H1 (cell line): ENCODE data around the gene BPGM. TPM values are rescaled to one million over a fixed set of nuclear protein-coding genes. Genes with fewer than 3 reads are reported as not detected.

ENCODE experiments used
- CTCF ChIA-PET: fragments of 300-600 bp; sonication (Branson Sonifier 250); formaldehyde crosslinking; loops from one replicate; lab custom pipeline; 2021; ENCODE audit not compliant: partially characterized antibody; lab: Charles Lee
- POLR2A ChIA-PET: fragments of 300-600 bp; sonication (Branson Sonifier 250); formaldehyde crosslinking; loops from one replicate; lab custom pipeline; 2021; ENCODE audit warnings: inconsistent platforms; ENCODE audit not compliant: partially characterized antibody; lab: Charles Lee
- DNase-seq, 2 experiments: peaks; one replicate each; pipeline versions ENCODE4 v3.0.0 to v3.0.0-alpha.2; 2010 to 2022; ENCODE audit warnings: low spot score in 2 of 2, low read depth in 1 of 2, mixed read lengths in 1 of 2
- FAIRE-seq: peaks from 2 replicates; lab custom pipeline; 2011; peaks lifted over from hg19 to GRCh38; lab: Jason Lieb, UNC
- H2AFZ ChIP-seq: 2 replicates; pipeline ENCODE4 v1.8.1; 2012; ENCODE audit warnings: low read length, inconsistent platforms
- H2AK5ac ChIP-seq: 2 replicates; pipeline ENCODE4 v1.6.1; 2013; ENCODE audit warnings: low read depth, low read length
- H2BK120ac ChIP-seq: replicated peaks from 2 replicates; pipeline ENCODE3; 2013; ENCODE audit warnings: low read depth, low read length, inconsistent platforms
- H2BK12ac ChIP-seq: 2 replicates; pipeline ENCODE4 v1.6.1; 2013; ENCODE audit warnings: low read depth, low read length
- H2BK15ac ChIP-seq: 2 replicates; pipeline ENCODE4 v1.6.1; 2013; ENCODE audit warnings: low read length
- H2BK20ac ChIP-seq: 2 replicates; pipeline ENCODE4 v1.6.1; 2013; ENCODE audit warnings: low read length
- H2BK5ac ChIP-seq: 2 replicates; pipeline ENCODE4 v1.6.1; 2013; ENCODE audit warnings: low read depth, low read length
- H3K14ac ChIP-seq: 2 replicates; pipeline ENCODE4 v1.6.1; 2013; ENCODE audit warnings: inconsistent platforms; ENCODE audit not compliant: insufficient read length
- H3K18ac ChIP-seq: 2 replicates; pipeline ENCODE4 v1.6.1; 2013; ENCODE audit warnings: low read length; ENCODE audit errors: extremely low read depth
- H3K23ac ChIP-seq: 2 replicates; pipeline ENCODE4 v1.6.1; 2013; ENCODE audit warnings: inconsistent platforms; ENCODE audit not compliant: insufficient read length
- H3K23me2 ChIP-seq: 2 replicates; pipeline ENCODE4 v1.6.1; 2013; ENCODE audit warnings: low read depth, low read length
- H3K27ac ChIP-seq: 2 replicates; pipeline ENCODE4 v1.6.1; 2011; ENCODE audit warnings: low read depth, low read length, inconsistent platforms
- H3K27me3 ChIP-seq, 4 experiments: replicated peaks in 1 of 4; 1 replicate in 1 of 4; 2 replicates in 3 of 4; pipeline versions ENCODE4 v1.6.1 to v1.8.1; 2011 to 2013; ENCODE audit warnings: low read length in 3 of 4, mild to moderate bottlenecking in 3 of 4, inconsistent platforms in 2 of 4, mixed read lengths in 2 of 4, moderate library complexity in 1 of 4; ENCODE audit not compliant: control insufficient read depth in 3 of 4, insufficient read depth in 3 of 4; ENCODE audit errors: extremely low read depth in 1 of 4
- H3K36me3 ChIP-seq, 4 experiments: 2 replicates each; pipeline versions ENCODE4 v1.6.1 to v1.8.1; 2011 to 2013; ENCODE audit warnings: mild to moderate bottlenecking in 4 of 4, low read length in 3 of 4, moderate library complexity in 2 of 4, control low read depth in 1 of 4, inconsistent platforms in 1 of 4; ENCODE audit not compliant: insufficient read depth in 4 of 4, control insufficient read depth in 2 of 4
- H3K4ac ChIP-seq: replicated peaks from 2 replicates; pipeline ENCODE3; 2013; ENCODE audit warnings: low read length, low read depth, mixed read lengths, inconsistent platforms; ENCODE audit not compliant: insufficient read length
- H3K4me1 ChIP-seq, 4 experiments: replicated peaks in 1 of 4; 1 replicate in 1 of 4; 2 replicates in 3 of 4; pipeline versions ENCODE4 v1.6.1 to v1.8.1; 2011 to 2013; ENCODE audit warnings: low read length in 3 of 4, inconsistent platforms in 2 of 4, mixed read lengths in 1 of 4; ENCODE audit not compliant: insufficient read depth in 4 of 4, control insufficient read depth in 3 of 4
- H3K4me2 ChIP-seq, 2 experiments: 2 replicates each; pipeline versions ENCODE4 v1.6.1 to v1.8.1; 2011 to 2013; ENCODE audit warnings: low read depth in 2 of 2, low read length in 2 of 2, control low read depth in 1 of 2, inconsistent platforms in 1 of 2, mild to moderate bottlenecking in 1 of 2; ENCODE audit not compliant: insufficient read depth in 1 of 2
- H3K4me3 ChIP-seq, 4 experiments: fragments of 200-600, 300-600 bp in 1 of 4; sonication (generic), shearing (Covaris generic), sonication (Bioruptor Twin) in 1 of 4; 2 replicates each; pipeline versions ENCODE4 v1.5.1 to v1.8.1; 2011 to 2016; ENCODE audit warnings: low read length in 4 of 4, low read depth in 3 of 4, control low read depth in 2 of 4, inconsistent platforms in 2 of 4, mild to moderate bottlenecking in 2 of 4, mixed read lengths in 1 of 4, moderate library complexity in 1 of 4; ENCODE audit not compliant: insufficient read depth in 2 of 4; ENCODE audit errors: extremely low read depth in 1 of 4
- H3K56ac ChIP-seq: replicated peaks from 2 replicates; pipeline ENCODE3; 2013; ENCODE audit warnings: low read depth, mild to moderate bottlenecking, mixed read lengths, low read length, inconsistent platforms; ENCODE audit not compliant: insufficient read length
- H3K79me1 ChIP-seq: 2 replicates; pipeline ENCODE4 v1.6.1; 2013; ENCODE audit warnings: low read depth, low read length, control low read depth
- H3K79me2 ChIP-seq, 2 experiments: 2 replicates each; pipeline versions ENCODE4 v1.6.1 to v1.8.1; 2012 to 2013; ENCODE audit warnings: low read length in 2 of 2, mild to moderate bottlenecking in 2 of 2, inconsistent platforms in 1 of 2; ENCODE audit not compliant: insufficient read depth in 2 of 2, control insufficient read depth in 1 of 2
- H3K9ac ChIP-seq, 4 experiments: replicated peaks in 1 of 4; 1 replicate in 1 of 4; 2 replicates in 3 of 4; pipeline versions ENCODE4 v1.6.1 to v1.8.1; 2011 to 2013; ENCODE audit warnings: low read depth in 3 of 4, low read length in 3 of 4, control low read depth in 2 of 4, mild to moderate bottlenecking in 2 of 4, moderate library complexity in 2 of 4, inconsistent platforms in 1 of 4; ENCODE audit errors: extremely low read depth in 1 of 4
- H3K9me3 ChIP-seq, 2 experiments: 2 replicates each; pipeline versions ENCODE4 v1.6.1 to v1.8.1; 2012 to 2013; ENCODE audit warnings: mild to moderate bottlenecking in 2 of 2, moderate library complexity in 2 of 2, control low read depth in 1 of 2, inconsistent platforms in 1 of 2, low read depth in 1 of 2, low read length in 1 of 2, mixed read lengths in 1 of 2; ENCODE audit not compliant: insufficient read depth in 2 of 2
- H4K20me1 ChIP-seq, 2 experiments: replicated peaks in 1 of 2; 2 replicates each; pipeline versions ENCODE3 to v1.8.1; 2011 to 2013; ENCODE audit warnings: inconsistent platforms in 2 of 2, low read length in 2 of 2, mild to moderate bottlenecking in 1 of 2; ENCODE audit not compliant: insufficient read depth in 2 of 2, control insufficient read depth in 1 of 2
- H4K5ac ChIP-seq: 2 replicates; pipeline ENCODE4 v1.6.1; 2013; ENCODE audit warnings: low read length, low read depth, mixed read lengths, inconsistent platforms; ENCODE audit not compliant: insufficient read length
- H4K8ac ChIP-seq: 2 replicates; pipeline ENCODE4 v1.8.0; 2013; ENCODE audit warnings: mild to moderate bottlenecking, moderate library complexity, low read length, inconsistent platforms; ENCODE audit not compliant: insufficient read depth; ENCODE audit errors: extremely low read depth
- H4K91ac ChIP-seq: replicated peaks from 2 replicates; pipeline ENCODE3; 2013; ENCODE audit warnings: low read length, mixed read lengths, inconsistent platforms; ENCODE audit not compliant: insufficient read length
- KDM4A ChIP-seq: IDR thresholded peaks from one replicate; pipeline ENCODE4 v1.7.1; 2012; ENCODE audit warnings: low read depth, mild to moderate bottlenecking, moderate library complexity, low read length, inconsistent platforms; ENCODE audit not compliant: severe bottlenecking
- RAD21 ChIP-seq, 2 experiments: IDR thresholded peaks in 1 of 2; conservative IDR thresholded peaks in 1 of 2; 2 replicates each; pipeline ENCODE4 v1.6.1; 2011; ENCODE audit warnings: low read depth in 2 of 2, low read length in 2 of 2, improper control_type of control experiment in 1 of 2, inconsistent platforms in 1 of 2, mild to moderate bottlenecking in 1 of 2, moderate library complexity in 1 of 2
- SP4 ChIP-seq: IDR thresholded peaks from 2 replicates; pipeline ENCODE4 v1.6.1; 2012; ENCODE audit warnings: low read length, inconsistent platforms
- WGBS, 2 experiments: shearing (Covaris generic) in 1 of 2; methylation state at CpG; one replicate each; pipeline versions ENCODE4 v1.1.6 to v1.1.7; 2013 to 2015; ENCODE audit warnings: low lambda C conversion rate in 2 of 2, mixed read lengths in 2 of 2, inconsistent platforms in 1 of 2, low coverage in 1 of 2, missing lambda C conversion rate in 1 of 2; ENCODE audit not compliant: insufficient replicate concordance in 2 of 2, insufficient coverage in 1 of 2, insufficient read length in 1 of 2; ENCODE audit errors: extremely low coverage in 1 of 2, missing lambda C conversion rate in 1 of 2; 5-methylcytosine and 5-hydroxymethylcytosine counted together
- polyA plus RNA-seq, 7 experiments: library from polyadenylated mRNA; depleted of rRNA in 3 of 7; stranded (reverse) in 5 of 7; unstranded in 2 of 7; fragments of >200 nt in 5 of 7; fragments of 200-250 nt in 2 of 7; gene quantifications; 1 replicate in 5 of 7; 2 replicates in 1 of 7; 4 replicates in 1 of 7; pipeline versions ENCODE4 v1.2.1 to v1.2.3, GENCODE V29; 2011 to 2013; ENCODE audit warnings: missing spikeins in 2 of 7, mixed read lengths in 2 of 7
- total RNA-seq: library from RNA; stranded (reverse); fragmentation: NEBNext Ultra II Directional; extraction: Animal tissue kit (Norgen Biotek cat#: 25700); gene quantifications from 2 replicates; pipeline ENCODE4 v1.2.1, GENCODE V29; 2021
- TF ChIP-seq, protein P1 (sequence below), 3 experiments: IDR thresholded peaks; 1 replicate in 2 of 3; 2 replicates in 1 of 3; pipeline versions ENCODE4 v1.5.1 to v1.6.1; 2011; ENCODE audit warnings: low read length in 3 of 3, mild to moderate bottlenecking in 3 of 3, inconsistent platforms in 2 of 3, low read depth in 1 of 3, moderate library complexity in 1 of 3; ENCODE audit not compliant: insufficient read depth in 1 of 3; ENCODE audit errors: control extremely low read depth in 1 of 3

The BPGM gene
- total and polyA plus RNA-seq, 2 of the 8 experiments (the other 6 are each of a cell fraction or from before 2014, with no cell fraction given): 9.7 to 15.3 TPM

- Histone ChIP-seq H2BK20ac (no peak overlapping the region), H2AFZ (peak overlapping the region; percentile 98; the same call in 1 of the 2 replicates), H3K23ac (no peak overlapping the region), H3K4me3 (no peak overlapping the region), H3K36me3 (no peaks in the 10 kb centered on the region; a peak in 1 of 8 replicates), H3K4me2 (no peak overlapping the region), H3K9me3 (no peaks in the 10 kb centered on the region), H3K27me3 (no peaks in the 10 kb centered on the region), H4K8ac (no peak overlapping the region), H3K4me1 (peaks cover 0 to 3% (median 3%) of the 10 kb centered on the region in 4 experiments; a peak in 2 of 7 replicates), H2BK12ac (no peak overlapping the region), H4K5ac (no peak overlapping the region), H3K27ac (no peak overlapping the region), H3K56ac (no peak overlapping the region), H3K79me2 (no peaks in the 10 kb centered on the region), H2AK5ac (no peak overlapping the region), H3K4ac (no peak overlapping the region), H4K20me1 (no peaks in the 10 kb centered on the region), H3K18ac (no peak overlapping the region), H2BK120ac (no peak overlapping the region), H3K14ac (no peak overlapping the region), H2BK5ac (no peak overlapping the region), H3K9ac (no peak overlapping the region), H4K91ac (no peak overlapping the region), H3K79me1 (no peaks in the 10 kb centered on the region), H2BK15ac (no peak overlapping the region), H3K23me2 (no peaks in the 10 kb centered on the region)
- TF ChIP-seq SP4 (no peak), RAD21 (IDR thresholded peaks at IDR 0.05 in 1 of 2, conservative IDR thresholded peaks at IDR 0.05 in 1 of 2; ENCODE audit: low read depth in 2 of 2, low read length in 2 of 2) (peak; percentile 56 to 71), KDM4A (no peak)
- TF ChIP-seq, protein P1, sequence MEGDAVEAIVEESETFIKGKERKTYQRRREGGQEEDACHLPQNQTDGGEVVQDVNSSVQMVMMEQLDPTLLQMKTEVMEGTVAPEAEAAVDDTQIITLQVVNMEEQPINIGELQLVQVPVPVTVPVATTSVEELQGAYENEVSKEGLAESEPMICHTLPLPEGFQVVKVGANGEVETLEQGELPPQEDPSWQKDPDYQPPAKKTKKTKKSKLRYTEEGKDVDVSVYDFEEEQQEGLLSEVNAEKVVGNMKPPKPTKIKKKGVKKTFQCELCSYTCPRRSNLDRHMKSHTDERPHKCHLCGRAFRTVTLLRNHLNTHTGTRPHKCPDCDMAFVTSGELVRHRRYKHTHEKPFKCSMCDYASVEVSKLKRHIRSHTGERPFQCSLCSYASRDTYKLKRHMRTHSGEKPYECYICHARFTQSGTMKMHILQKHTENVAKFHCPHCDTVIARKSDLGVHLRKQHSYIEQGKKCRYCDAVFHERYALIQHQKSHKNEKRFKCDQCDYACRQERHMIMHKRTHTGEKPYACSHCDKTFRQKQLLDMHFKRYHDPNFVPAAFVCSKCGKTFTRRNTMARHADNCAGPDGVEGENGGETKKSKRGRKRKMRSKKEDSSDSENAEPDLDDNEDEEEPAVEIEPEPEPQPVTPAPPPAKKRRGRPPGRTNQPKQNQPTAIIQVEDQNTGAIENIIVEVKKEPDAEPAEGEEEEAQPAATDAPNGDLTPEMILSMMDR (IDR thresholded peaks at IDR 0.05; ENCODE audit: control extremely low read depth in 1 of 3, insufficient read depth in 1 of 3, low read depth in 1 of 3, low read length in 3 of 3): peak; percentile 80 to 94 (median 81)
- CTCF ChIA-PET: interaction anchor here (0.6 to 4.3 kb wide), 23 partner anchors 9 to 246 kb away, joined by 3 to 24 read pairs (median 5); partner anchors contain the start of gene BPGM
- DNase-seq: peak in 1 of 2 experiments; percentile 80
- peak; percentile 81 for FAIRE-seq
- POLR2A ChIA-PET: no interaction called here
- 48% methylated on average over 7 of the region's 7 CpGs; no CpG with 5 or more reads in 1 of the 2 experiments for WGBS, 2 experiments
Measured at GRCh38 chr7:134694299-134694698, 47.6 kb downstream of the BPGM start.
